ENCODE data around the gene FHIP1B. TPM values are rescaled to one million over a fixed set of nuclear protein-coding genes. Genes with fewer than 3 reads are reported as not detected.
"Not testable (repeated sequence)": the region's sequence is repeated elsewhere in the genome, so short reads cannot be mapped to it uniquely, and the experiment has no call there.

The FHIP1B gene
- total RNA-seq (2014; rRNA removed; shearing (Covaris generic)): 13.5 and 16.8 TPM in 2 replicates
- 18.6 and 20.2 TPM in 2 replicates for polyA plus RNA-seq (2015; cell fraction: cytosol; rRNA removed)
- 172 and 206 TPM in 2 replicates for polyA plus RNA-seq (2015; cell fraction: nucleus; rRNA removed)

- DNase-seq (ENCODE audit: low read depth, low spot score): peak; percentile 99
- in situ Hi-C loops (cut with HindIII; ENCODE audit: low pct_unique_long_range_greater_than_20kb, low sequenced_read_pairs): no loop called here
Measured at GRCh38 chr11:6234387-6235107, at the start of gene FHIP1B. TSS of gene FHIP1B (minus strand) at chr11:6234636. CDS start at chr11:6224516, 10,120 bp downstream.

DNA sequence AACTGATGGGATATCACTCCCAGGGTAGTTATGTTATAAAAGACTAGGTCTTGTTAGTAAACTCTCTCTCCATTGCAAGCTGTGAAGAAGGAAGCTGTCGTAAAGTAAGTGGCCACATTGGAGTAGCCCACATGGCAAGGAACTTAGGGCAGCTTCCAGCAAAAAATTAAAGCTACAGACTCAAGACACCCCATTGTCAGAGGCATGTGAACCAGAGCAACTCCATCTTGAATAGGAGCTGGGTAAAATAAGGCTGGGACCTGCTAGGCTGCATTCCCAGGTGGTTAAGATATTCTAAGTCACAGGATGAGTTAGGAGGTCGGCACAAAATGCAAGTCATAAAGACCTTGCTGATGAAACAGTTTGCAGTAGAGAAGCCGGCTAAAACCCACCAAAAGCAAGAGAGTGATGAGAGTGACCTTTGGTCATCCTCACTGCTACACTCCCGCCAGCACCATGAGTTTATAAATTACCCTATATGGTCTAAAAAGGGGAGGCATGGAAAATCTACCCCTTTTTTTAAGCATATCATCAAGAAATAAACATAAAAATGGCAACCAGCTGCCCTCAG, 49.1 kb upstream of the FHIP1B start:
- in situ Hi-C loops (cut with HindIII; ENCODE audit: low pct_unique_long_range_greater_than_20kb, low sequenced_read_pairs): no loop called here

GRCh38 chr11:6280809-6281208, 46.4 kb upstream of the FHIP1B start:
- in situ Hi-C loops (cut with HindIII; ENCODE audit: low pct_unique_long_range_greater_than_20kb, low sequenced_read_pairs); DNase-seq (ENCODE audit: low read depth, low spot score): not testable (repeated sequence)

More for the DNA sequence above, 49.1 kb upstream of the FHIP1B start:
- no peak for DNase-seq (ENCODE audit: low read depth, low spot score)

- no peak for DNase-seq (ENCODE audit: low read depth, low spot score)
- in situ Hi-C loops (cut with HindIII; ENCODE audit: low pct_unique_long_range_greater_than_20kb, low sequenced_read_pairs): no loop called here
Measured at GRCh38 chr11:6273188-6273587, 38.8 kb upstream of the FHIP1B start.

- in situ Hi-C loops (cut with HindIII; ENCODE audit: low pct_unique_long_range_greater_than_20kb, low sequenced_read_pairs): no loop called here
- no peak for DNase-seq (ENCODE audit: low read depth, low spot score)
Measured at GRCh38 chr11:6271598-6271997, 37.2 kb upstream of the FHIP1B start.

- in situ Hi-C loops (cut with HindIII; ENCODE audit: low pct_unique_long_range_greater_than_20kb, low sequenced_read_pairs): no loop called here
Measured at GRCh38 chr11:6270584-6271246, 36.3 kb upstream of the FHIP1B start.

GRCh38 chr11:6269994-6270393, 35.6 kb upstream of the FHIP1B start:
- in situ Hi-C loops (cut with HindIII; ENCODE audit: low pct_unique_long_range_greater_than_20kb, low sequenced_read_pairs): no loop called here
- no peak for DNase-seq (ENCODE audit: low read depth, low spot score)

More at GRCh38 chr11:6270584-6271246, 36.3 kb upstream of the FHIP1B start:
- DNase-seq (ENCODE audit: low read depth, low spot score): no peak

DNA sequence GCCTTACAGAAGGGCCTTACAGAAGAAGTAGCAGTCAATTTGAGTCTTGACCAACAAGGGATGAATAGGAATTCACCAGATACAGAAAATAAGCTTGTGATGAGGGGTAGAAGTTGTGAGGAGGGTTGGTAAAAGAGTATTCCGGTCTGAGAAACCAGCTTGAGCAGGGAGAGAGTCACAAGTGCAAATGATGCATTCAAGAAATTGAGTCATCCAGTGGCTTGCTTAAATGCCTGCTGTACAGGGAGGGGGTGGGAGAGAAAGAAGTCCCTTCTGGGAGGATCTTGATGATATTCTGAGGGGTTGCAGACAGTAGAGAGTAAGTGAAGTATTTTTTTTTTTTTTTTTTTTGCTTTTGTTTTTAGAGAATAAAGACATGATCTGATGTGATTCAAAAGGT, 34.4 kb upstream of the FHIP1B start:
- in situ Hi-C loops (cut with HindIII; ENCODE audit: low pct_unique_long_range_greater_than_20kb, low sequenced_read_pairs): no loop called here
- DNase-seq (ENCODE audit: low read depth, low spot score): no peak

DNA sequence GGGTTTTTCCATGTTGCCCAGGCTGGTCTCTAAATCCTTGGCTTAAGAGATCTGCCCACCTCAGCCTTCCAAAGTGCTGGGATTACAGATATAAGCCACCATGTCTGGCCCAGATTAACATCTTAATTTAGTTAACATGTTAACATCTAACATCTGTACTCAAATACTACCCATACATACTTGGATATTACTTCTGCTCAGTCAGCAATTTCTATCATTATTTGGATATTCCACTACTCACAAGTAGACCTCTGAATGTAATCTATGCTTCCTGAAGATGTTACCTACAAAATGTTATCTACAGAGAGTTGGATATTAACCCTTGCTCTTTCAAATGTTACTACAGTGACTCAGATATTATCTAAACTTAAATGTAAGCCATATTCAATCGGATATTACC, 29.2 kb upstream of the FHIP1B start:
- DNase-seq (ENCODE audit: low read depth, low spot score): no peak
- in situ Hi-C loops (cut with HindIII; ENCODE audit: low pct_unique_long_range_greater_than_20kb, low sequenced_read_pairs): no loop called here

DNA sequence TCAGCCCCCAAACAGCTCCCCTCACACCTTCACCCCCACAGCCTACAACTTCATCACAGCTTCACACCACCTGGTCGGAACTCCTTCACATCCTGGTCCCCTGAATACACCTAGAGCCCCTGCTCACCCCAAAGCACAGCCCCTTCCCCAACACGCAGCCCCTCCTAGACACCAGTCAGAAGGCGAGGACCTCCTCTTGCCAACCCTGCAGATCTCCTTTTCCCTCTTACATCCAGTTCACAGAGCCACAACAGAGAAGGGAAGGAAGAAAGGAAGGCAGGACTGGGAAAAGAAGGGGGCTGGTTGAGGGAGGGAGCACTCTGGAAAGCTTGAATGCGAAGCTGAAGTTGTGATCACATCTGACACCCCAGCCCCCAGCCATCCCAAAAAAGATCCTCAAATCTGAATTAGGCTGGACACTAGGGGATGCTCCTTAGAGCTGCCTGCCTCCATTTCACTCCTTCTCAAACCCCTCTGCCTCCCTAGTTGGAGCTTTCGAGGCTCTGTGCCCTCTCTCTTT, 25.8 kb upstream of the FHIP1B start:
- in situ Hi-C loops (cut with HindIII; ENCODE audit: low pct_unique_long_range_greater_than_20kb, low sequenced_read_pairs): no loop called here

GRCh38 chr11:6258571-6259081, 24.2 kb upstream of the FHIP1B start:
- in situ Hi-C loops (cut with HindIII; ENCODE audit: low pct_unique_long_range_greater_than_20kb, low sequenced_read_pairs): loop anchor here (10.0 kb wide), 1 partner anchor 46 kb away; no protein-coding TSS in a partner anchor
- DNase-seq (ENCODE audit: low read depth, low spot score): no peak

More for the DNA sequence above, 25.8 kb upstream of the FHIP1B start:
- DNase-seq (ENCODE audit: low read depth, low spot score): no peak

GRCh38 chr11:6258141-6258540, 23.7 kb upstream of the FHIP1B start:
- no peak for DNase-seq (ENCODE audit: low read depth, low spot score)

DNA sequence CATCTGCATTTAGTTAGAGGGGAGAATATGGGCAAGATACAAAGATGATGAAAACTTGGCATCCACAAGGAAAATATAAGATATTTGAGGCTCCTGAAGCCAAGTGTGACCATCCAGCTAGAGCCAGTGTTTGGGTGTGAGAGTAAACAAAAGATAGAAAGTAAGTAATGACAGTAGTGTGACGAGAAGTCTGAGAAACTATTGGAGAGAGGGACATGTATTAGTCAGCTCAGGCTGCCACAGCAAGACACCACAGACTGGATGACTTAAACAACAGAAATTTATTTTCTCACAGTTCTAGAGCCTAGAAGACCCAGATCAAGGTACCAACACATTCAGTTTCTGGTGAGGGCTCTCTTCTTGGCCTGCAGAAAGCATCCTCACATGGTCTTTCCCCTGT, 18.8 kb upstream of the FHIP1B start:
- DNase-seq (ENCODE audit: low read depth, low spot score): no peak
- in situ Hi-C loops (cut with HindIII; ENCODE audit: low pct_unique_long_range_greater_than_20kb, low sequenced_read_pairs): loop anchor here (10.0 kb wide), 1 partner anchor 52 kb away; no protein-coding TSS in a partner anchor

More at GRCh38 chr11:6258141-6258540, 23.7 kb upstream of the FHIP1B start:
- in situ Hi-C loops (cut with HindIII; ENCODE audit: low pct_unique_long_range_greater_than_20kb, low sequenced_read_pairs): loop anchor here (10.0 kb wide), 1 partner anchor 47 kb away; no protein-coding TSS in a partner anchor

DNA sequence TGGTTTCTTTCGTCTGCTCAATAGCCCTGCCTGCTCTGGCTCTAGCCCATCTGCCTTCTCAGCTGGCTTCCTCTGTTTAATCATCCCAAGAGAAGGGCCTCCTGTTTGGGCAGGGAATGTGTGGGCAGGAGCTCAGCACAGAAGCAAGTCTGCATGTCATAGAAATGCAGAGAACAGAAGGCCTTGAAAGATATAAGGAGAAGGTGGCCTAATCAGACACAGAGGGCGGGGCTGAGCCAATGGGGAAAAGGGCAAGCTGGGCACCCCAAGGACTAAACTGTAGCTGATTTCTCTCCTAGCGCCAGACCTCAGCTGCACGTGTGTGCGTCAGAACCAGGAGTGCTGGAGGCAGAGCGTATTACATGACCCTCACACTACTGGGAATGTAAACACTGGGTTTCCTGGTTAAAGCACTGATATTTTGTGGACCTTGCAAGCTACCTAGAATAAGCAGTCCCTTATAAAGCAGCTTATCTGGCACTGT, 17.6 kb upstream of the FHIP1B start:
- no peak for DNase-seq (ENCODE audit: low read depth, low spot score)
- in situ Hi-C loops (cut with HindIII; ENCODE audit: low pct_unique_long_range_greater_than_20kb, low sequenced_read_pairs): loop anchor here (10.0 kb wide), 1 partner anchor 53 kb away; no protein-coding TSS in a partner anchor

DNA sequence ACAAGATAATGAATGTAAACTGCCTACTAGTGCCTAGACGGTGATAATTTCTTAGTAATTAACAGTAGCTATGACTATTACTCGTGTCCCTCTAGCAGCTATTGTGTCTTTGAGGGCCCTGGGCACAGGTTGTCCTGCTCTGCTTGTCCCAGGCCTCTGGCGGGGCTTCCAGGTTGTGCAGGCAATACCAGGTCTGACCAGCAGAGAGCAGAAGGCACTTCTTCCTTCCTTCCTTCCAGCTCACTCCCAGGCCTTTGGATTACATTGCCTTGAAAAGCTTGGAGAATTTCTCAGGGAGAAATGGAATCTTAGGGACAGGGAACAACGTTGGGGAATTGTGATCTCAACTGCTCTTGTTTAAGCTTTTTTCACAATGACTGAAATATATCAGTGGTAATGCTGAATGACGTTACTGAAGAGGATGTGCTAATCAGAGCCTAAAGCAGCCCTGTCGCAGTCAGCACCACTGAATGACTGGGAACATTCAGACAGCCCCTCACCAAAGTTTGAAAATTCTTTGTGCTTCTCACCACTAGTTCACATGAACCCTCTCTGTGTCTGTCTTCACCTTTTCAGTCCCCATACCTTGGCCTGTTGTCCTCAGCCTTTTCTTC, 16.8 kb upstream of the FHIP1B start:
- in situ Hi-C loops (cut with HindIII; ENCODE audit: low pct_unique_long_range_greater_than_20kb, low sequenced_read_pairs): loop anchor here (10.0 kb wide), 1 partner anchor 54 kb away; no protein-coding TSS in a partner anchor
- peak; percentile 74 for DNase-seq (ENCODE audit: low read depth, low spot score)

- peak; percentile 5 for DNase-seq (ENCODE audit: low read depth, low spot score)
- in situ Hi-C loops (cut with HindIII; ENCODE audit: low pct_unique_long_range_greater_than_20kb, low sequenced_read_pairs): loop anchor here (10.0 kb wide), 1 partner anchor 55 kb away; no protein-coding TSS in a partner anchor
Measured at GRCh38 chr11:6249770-6250555, 15.5 kb upstream of the FHIP1B start.
